Mesenchymal stem cell (in vitro differentiated cells and primary cell): Measurements from ENCODE around the gene ALOX12.
"Not testable (repeated sequence)": the region's sequence is repeated elsewhere in the genome, so short reads cannot be mapped to it uniquely, and the experiment has no call there.

Experiments used
- DNase-seq: peaks from one replicate; pipeline ENCODE4 v3.0.0-alpha.2; 2013
- H2AFZ ChIP-seq: one replicate; pipeline ENCODE4 v1.6.1; 2013; ENCODE audit warnings: low read depth, mild to moderate bottlenecking, control low read depth, inconsistent platforms, low read length, moderate library complexity
- H2AK5ac ChIP-seq: 2 replicates; pipeline ENCODE4 v1.6.1; 2013; ENCODE audit warnings: low read length, moderate library complexity, mild to moderate bottlenecking, inconsistent platforms; ENCODE audit not compliant: severe bottlenecking
- H2BK120ac ChIP-seq: one replicate; pipeline ENCODE4 v1.6.1; 2013; ENCODE audit warnings: low read depth, mild to moderate bottlenecking, inconsistent platforms, low read length, moderate library complexity
- H2BK12ac ChIP-seq, 2 experiments: one replicate each; pipeline ENCODE4 v1.6.1; 2013; ENCODE audit warnings: inconsistent platforms in 2 of 2, low read length in 2 of 2, mild to moderate bottlenecking in 2 of 2, moderate library complexity in 2 of 2, control low read depth in 1 of 2
- H2BK15ac ChIP-seq: one replicate; pipeline ENCODE4 v1.6.1; 2013; ENCODE audit warnings: mild to moderate bottlenecking, low read depth, inconsistent platforms; ENCODE audit not compliant: poor library complexity, severe bottlenecking
- H2BK5ac ChIP-seq: 2 replicates; pipeline ENCODE4 v1.6.1; 2013; ENCODE audit warnings: low read depth, mild to moderate bottlenecking, low read length, control low read depth, inconsistent platforms; ENCODE audit not compliant: poor library complexity, severe bottlenecking
- H3K14ac ChIP-seq, 2 experiments: one replicate each; pipeline ENCODE4 v1.6.1; 2013; ENCODE audit warnings: inconsistent platforms in 2 of 2, low read length in 2 of 2, control low read depth in 1 of 2, mild to moderate bottlenecking in 1 of 2, moderate library complexity in 1 of 2
- H3K18ac ChIP-seq, 2 experiments: one replicate each; pipeline ENCODE4 v1.6.1; 2013; ENCODE audit warnings: inconsistent platforms in 2 of 2, low read length in 2 of 2, control low read depth in 1 of 2, low read depth in 1 of 2, mild to moderate bottlenecking in 1 of 2
- H3K23ac ChIP-seq, 2 experiments: one replicate each; pipeline ENCODE4 v1.6.1; 2013; ENCODE audit warnings: inconsistent platforms in 2 of 2, low read length in 2 of 2, mild to moderate bottlenecking in 2 of 2, moderate library complexity in 2 of 2, control low read depth in 1 of 2
- H3K27ac ChIP-seq: 2 replicates; pipeline ENCODE4 v1.5.1; 2013; ENCODE audit warnings: mild to moderate bottlenecking, moderate library complexity, low read length, control low read depth, inconsistent platforms; ENCODE audit not compliant: poor library complexity, severe bottlenecking
- H3K27me3 ChIP-seq, 2 experiments: 2 replicates each; pipeline versions ENCODE4 v1.6.1 to v1.7.0; 2013; ENCODE audit warnings: low read length in 2 of 2, mild to moderate bottlenecking in 2 of 2, moderate library complexity in 2 of 2, control low read depth in 1 of 2, inconsistent platforms in 1 of 2; ENCODE audit not compliant: control insufficient read depth in 1 of 2, insufficient read depth in 1 of 2
- H3K36me3 ChIP-seq, 2 experiments: 2 replicates each; pipeline versions ENCODE4 v1.6.1 to v1.7.0; 2013; ENCODE audit warnings: low read length in 2 of 2, control low read depth in 1 of 2, inconsistent platforms in 1 of 2, low read depth in 1 of 2, mild to moderate bottlenecking in 1 of 2; ENCODE audit not compliant: insufficient read depth in 2 of 2, control insufficient read depth in 1 of 2
- H3K4ac ChIP-seq, 2 experiments: one replicate each; pipeline ENCODE4 v1.6.1; 2013; ENCODE audit warnings: inconsistent platforms in 2 of 2, low read length in 2 of 2, mild to moderate bottlenecking in 2 of 2, moderate library complexity in 2 of 2, control low read depth in 1 of 2, low read depth in 1 of 2
- H3K4me1 ChIP-seq: 2 replicates; pipeline ENCODE4 v1.6.1; 2013; ENCODE audit warnings: low read depth, low read length, control low read depth; ENCODE audit not compliant: control insufficient read depth, insufficient read depth
- H3K4me2 ChIP-seq: 2 replicates; pipeline ENCODE4 v1.6.1; 2013; ENCODE audit warnings: low read length, mild to moderate bottlenecking, inconsistent platforms; ENCODE audit not compliant: poor library complexity, severe bottlenecking
- H3K4me3 ChIP-seq, 2 experiments: 2 replicates each; pipeline versions ENCODE4 v1.5.1 to v1.7.0; 2013; ENCODE audit warnings: low read length in 2 of 2, mild to moderate bottlenecking in 2 of 2, control low read depth in 1 of 2, low read depth in 1 of 2; ENCODE audit not compliant: insufficient read depth in 1 of 2
- H3K79me1 ChIP-seq: replicated peaks from 2 replicates; pipeline ENCODE4 v1.6.1; 2013; ENCODE audit warnings: mild to moderate bottlenecking, control low read depth, low read length, inconsistent platforms; ENCODE audit not compliant: poor library complexity, severe bottlenecking
- H3K9ac ChIP-seq: 2 replicates; pipeline ENCODE4 v1.7.0; 2013; ENCODE audit warnings: mild to moderate bottlenecking, low read length, moderate library complexity
- H3K9me3 ChIP-seq: 2 replicates; pipeline ENCODE4 v1.7.0; 2013; ENCODE audit warnings: mild to moderate bottlenecking, low read length; ENCODE audit not compliant: control insufficient read depth
- H4K8ac ChIP-seq: one replicate; pipeline ENCODE4 v1.6.1; 2013; ENCODE audit warnings: inconsistent platforms, mild to moderate bottlenecking, low read length, moderate library complexity
- H4K91ac ChIP-seq: one replicate; pipeline ENCODE4 v1.6.1; 2013; ENCODE audit warnings: mild to moderate bottlenecking, low read length, inconsistent platforms
- WGBS: methylation state at CpG from one replicate; pipeline ENCODE4 v1.1.7; 2013; ENCODE audit warnings: mixed read lengths; 5-methylcytosine and 5-hydroxymethylcytosine counted together

The ALOX12 gene

DNA sequence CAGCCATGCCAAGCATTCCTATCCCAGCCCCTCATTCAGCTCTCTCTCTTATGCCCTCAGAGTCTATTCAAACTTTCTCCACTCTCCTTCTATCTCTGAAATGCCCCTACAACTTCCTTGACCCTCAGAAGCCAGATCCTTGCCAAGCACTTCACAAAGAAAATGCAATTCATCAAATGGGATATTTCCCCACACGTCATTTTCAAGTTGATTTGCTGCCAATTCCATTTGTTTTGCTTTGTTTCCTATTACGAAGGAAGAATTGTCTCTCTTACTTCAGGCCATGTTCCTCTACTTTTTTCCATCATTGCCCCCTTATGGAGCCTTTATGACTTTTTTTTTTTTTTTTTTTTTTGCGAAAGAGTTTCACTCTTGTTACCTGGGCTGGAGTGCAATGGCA, 9.2 kb upstream of the ALOX12 start:
- DNase-seq: no peak
- no peak overlapping the region for H3K4me3 ChIP-seq
- H2BK5ac ChIP-seq: no peak overlapping the region
- H3K4me2 ChIP-seq: no peak overlapping the region
- H3K9me3 ChIP-seq: no peaks in the 10 kb centered on the region
- no peaks in the 10 kb centered on the region for H3K27me3 ChIP-seq
- no peaks in the 10 kb centered on the region for H3K79me1 ChIP-seq
- no peak overlapping the region for H3K18ac ChIP-seq
- no peaks in the 10 kb centered on the region for H3K36me3 ChIP-seq
- no peak overlapping the region for H4K8ac ChIP-seq
- H3K4ac ChIP-seq: no peak overlapping the region
- H2AK5ac ChIP-seq: no peak overlapping the region
- H3K9ac ChIP-seq: no peak overlapping the region
- no peak overlapping the region for H3K23ac ChIP-seq
- no peak overlapping the region for H2AFZ ChIP-seq
- WGBS: 88% methylated on average over 2 of the region's 3 CpGs
- no peak overlapping the region for H2BK120ac ChIP-seq
- no peak overlapping the region for H3K14ac ChIP-seq
- H2BK15ac ChIP-seq: no peak overlapping the region
- no peak overlapping the region for H2BK12ac ChIP-seq
- H3K4me1 ChIP-seq: no peaks in the 10 kb centered on the region
- H4K91ac ChIP-seq: no peak overlapping the region
- no peak overlapping the region for H3K27ac ChIP-seq

DNA sequence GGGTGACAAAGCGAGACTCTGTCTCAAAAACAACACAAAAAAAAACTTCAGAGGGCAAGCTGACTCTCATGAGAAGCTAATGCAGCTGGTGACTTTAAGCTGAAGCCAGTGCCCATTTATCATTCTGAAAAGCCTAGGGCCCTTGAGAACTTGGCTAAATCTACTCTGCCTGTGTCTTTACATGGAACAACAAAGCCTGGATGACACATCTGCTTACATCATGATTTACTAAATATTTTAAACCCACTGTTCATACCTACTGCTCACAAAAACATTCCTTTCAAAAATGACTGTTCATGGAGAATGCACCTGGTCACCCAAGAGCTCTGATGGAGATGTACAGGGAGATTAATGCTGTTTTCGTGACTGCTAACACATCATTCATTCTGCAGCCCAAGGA, 6.1 kb upstream of the ALOX12 start:
- H3K18ac ChIP-seq: no peak overlapping the region
- no peaks in the 10 kb centered on the region for H3K79me1 ChIP-seq
- no peak overlapping the region for H2AK5ac ChIP-seq
- no peak overlapping the region for H2BK15ac ChIP-seq
- no peaks in the 10 kb centered on the region for H3K9me3 ChIP-seq
- no peak overlapping the region for H2BK120ac ChIP-seq
- H3K4me2 ChIP-seq: no peak overlapping the region
- no peak overlapping the region for H3K9ac ChIP-seq
- no peak overlapping the region for H4K91ac ChIP-seq
- no peak overlapping the region for H2BK5ac ChIP-seq
- H3K4ac ChIP-seq: no peak overlapping the region
- no peak overlapping the region for H3K14ac ChIP-seq
- DNase-seq: no peak
- no peak overlapping the region for H3K23ac ChIP-seq
- H3K27ac ChIP-seq: no peak overlapping the region
- H3K4me1 ChIP-seq: peaks cover under 1% of the 10 kb centered on the region
- no peaks in the 10 kb centered on the region for H3K27me3 ChIP-seq
- H2BK12ac ChIP-seq: no peak overlapping the region
- 61% methylated on average over 2 of the region's 2 CpGs for WGBS
- no peaks in the 10 kb centered on the region for H3K36me3 ChIP-seq
- H2AFZ ChIP-seq: no peak overlapping the region
- H3K4me3 ChIP-seq: no peak overlapping the region
- H4K8ac ChIP-seq: no peak overlapping the region

DNA sequence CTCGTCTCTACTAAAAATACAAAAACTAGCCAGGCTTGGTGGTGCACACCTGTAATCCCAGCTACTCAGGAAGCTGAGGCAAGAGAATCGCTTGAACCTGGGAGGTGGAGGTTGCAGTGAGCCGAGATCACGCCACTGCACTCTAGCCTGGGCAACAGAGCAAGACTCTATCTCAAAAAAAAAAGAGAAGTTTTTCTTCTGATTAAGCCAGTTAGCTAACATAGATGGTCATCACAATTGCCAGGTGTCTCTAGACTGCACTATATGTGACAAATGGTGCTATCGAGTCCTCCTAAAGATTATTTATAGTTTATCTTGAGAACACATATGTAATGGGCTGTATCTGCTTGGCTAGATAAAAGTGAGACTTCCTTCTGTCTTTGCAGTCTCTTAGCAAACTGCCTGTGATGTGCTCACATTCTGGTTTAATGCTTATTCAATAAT, 2.2 kb upstream of the ALOX12 start:
- not testable (repeated sequence) for H3K9me3 ChIP-seq, H2BK12ac ChIP-seq, H3K4me2 ChIP-seq, H4K91ac ChIP-seq, H3K27ac ChIP-seq, H3K27me3 ChIP-seq, DNase-seq, H2BK5ac ChIP-seq, H3K79me1 ChIP-seq, H3K4me1 ChIP-seq, H2AK5ac ChIP-seq, H4K8ac ChIP-seq, H3K23ac ChIP-seq, H2BK120ac ChIP-seq, H3K4me3 ChIP-seq, H3K4ac ChIP-seq, H3K9ac ChIP-seq, H2BK15ac ChIP-seq, H3K18ac ChIP-seq, H3K14ac ChIP-seq, H2AFZ ChIP-seq
- WGBS: 95% methylated on average over 2 of the region's 5 CpGs
- H3K36me3 ChIP-seq: peaks cover 18 to 27% of the 10 kb centered on the region in 2 experiments

DNA sequence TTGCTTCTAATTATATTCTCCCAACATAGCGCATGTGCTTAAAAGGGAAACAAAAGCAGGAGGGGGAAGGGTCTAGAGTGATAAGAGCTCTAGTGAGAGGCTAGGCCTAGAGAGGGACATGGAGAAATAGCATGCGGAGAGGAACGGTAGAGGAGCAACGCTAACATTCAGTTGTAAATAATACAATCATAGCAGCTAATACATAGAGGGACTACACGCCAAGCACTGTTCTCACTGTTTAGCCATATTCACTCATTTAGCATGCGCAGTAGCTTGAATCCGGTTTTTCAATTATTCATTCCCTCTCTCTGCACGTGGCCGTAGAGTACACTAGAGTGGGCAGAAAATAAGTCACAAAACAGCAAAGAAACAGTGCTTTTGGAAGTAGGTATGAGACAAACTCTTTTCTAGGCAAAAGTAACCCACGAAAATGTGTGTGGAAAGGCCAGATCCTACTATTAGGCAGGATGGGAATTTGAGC, 1.7 kb upstream of the ALOX12 start:
- Histone ChIP-seq H2BK120ac (no peak overlapping the region), H3K4me2 (no peak overlapping the region), H3K27ac (no peak overlapping the region), H3K23ac (no peak overlapping the region), H3K79me1 (peaks cover 3% of the 10 kb centered on the region), H4K91ac (no peak overlapping the region), H2BK5ac (no peak overlapping the region), H2AK5ac (no peak overlapping the region), H3K9ac (no peak overlapping the region), H2BK12ac (no peak overlapping the region), H2AFZ (no peak overlapping the region), H3K4me1 (peaks cover 1% of the 10 kb centered on the region), H3K14ac (no peak overlapping the region), H3K9me3 (no peaks in the 10 kb centered on the region), H3K36me3 (peaks cover 23 to 33% of the 10 kb centered on the region in 2 experiments), H3K4ac (no peak overlapping the region), H4K8ac (no peak overlapping the region), H2BK15ac (no peak overlapping the region), H3K4me3 (no peak overlapping the region), H3K18ac (no peak overlapping the region), H3K27me3 (no peaks in the 10 kb centered on the region)
- no peak for DNase-seq
- WGBS: 93% methylated on average over 10 of the region's 10 CpGs
